Fibroblast of skin of right quadriceps (primary cell): ENCODE data around the gene FIP1L1.
A peak's percentile ranks its signal among the peaks of the same experiment; 100 is the strongest.
"Not testable (repeated sequence)": the region's sequence is repeated elsewhere in the genome, so short reads cannot be mapped to it uniquely, and the experiment has no call there.

Experiments used
- DNase-seq: peaks from one replicate; pipeline ENCODE4 v3.0.0-alpha.2; 2013

FIP1L1 gene, protein sequence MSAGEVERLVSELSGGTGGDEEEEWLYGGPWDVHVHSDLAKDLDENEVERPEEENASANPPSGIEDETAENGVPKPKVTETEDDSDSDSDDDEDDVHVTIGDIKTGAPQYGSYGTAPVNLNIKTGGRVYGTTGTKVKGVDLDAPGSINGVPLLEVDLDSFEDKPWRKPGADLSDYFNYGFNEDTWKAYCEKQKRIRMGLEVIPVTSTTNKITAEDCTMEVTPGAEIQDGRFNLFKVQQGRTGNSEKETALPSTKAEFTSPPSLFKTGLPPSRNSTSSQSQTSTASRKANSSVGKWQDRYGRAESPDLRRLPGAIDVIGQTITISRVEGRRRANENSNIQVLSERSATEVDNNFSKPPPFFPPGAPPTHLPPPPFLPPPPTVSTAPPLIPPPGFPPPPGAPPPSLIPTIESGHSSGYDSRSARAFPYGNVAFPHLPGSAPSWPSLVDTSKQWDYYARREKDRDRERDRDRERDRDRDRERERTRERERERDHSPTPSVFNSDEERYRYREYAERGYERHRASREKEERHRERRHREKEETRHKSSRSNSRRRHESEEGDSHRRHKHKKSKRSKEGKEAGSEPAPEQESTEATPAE

DNA sequence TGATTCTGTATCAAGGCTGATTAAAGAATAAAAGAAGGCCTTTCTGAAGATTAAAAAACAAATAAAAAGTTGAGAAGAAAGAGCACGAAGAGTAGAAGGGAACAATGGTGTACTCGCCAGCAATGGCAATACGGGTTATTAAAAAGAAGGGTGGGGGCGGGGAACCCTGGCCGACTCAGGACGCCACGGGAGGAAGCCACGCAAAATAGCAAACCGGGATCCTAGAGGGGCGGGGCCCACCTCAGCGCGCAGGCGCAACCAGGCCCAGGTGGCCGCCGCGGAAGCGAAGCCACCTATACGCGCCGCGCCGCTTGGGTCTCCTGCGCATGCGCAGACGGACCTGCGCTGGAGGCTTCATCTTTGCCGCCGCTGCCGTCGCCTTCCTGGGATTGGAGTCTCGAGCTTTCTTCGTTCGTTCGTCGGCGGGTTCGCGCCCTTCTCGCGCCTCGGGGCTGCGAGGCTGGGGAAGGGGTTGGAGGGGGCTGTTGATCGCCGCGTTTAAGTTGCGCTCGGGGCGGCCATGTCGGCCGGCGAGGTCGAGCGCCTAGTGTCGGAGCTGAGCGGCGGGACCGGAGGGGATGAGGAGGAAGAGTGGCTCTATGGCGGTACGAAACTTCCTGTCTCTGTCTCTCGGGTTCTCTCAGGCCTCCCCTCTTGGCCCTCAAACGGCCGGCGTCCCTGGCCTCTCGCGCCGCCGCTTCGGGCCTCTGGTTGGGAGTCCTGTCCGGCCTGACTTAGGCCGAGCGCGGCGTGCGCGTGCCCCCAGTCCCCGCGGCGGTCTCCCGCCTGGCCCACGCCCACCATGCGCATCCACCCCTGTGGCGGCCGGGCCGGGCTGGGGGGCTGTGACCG is at the start of gene FIP1L1:
TSS of gene FIP1L1 (plus strand) at position 323 of the 852 bp plus-strand sequence. CDS start at position 521, 198 bp downstream.
- peak; percentile 90 for DNase-seq

DNA sequence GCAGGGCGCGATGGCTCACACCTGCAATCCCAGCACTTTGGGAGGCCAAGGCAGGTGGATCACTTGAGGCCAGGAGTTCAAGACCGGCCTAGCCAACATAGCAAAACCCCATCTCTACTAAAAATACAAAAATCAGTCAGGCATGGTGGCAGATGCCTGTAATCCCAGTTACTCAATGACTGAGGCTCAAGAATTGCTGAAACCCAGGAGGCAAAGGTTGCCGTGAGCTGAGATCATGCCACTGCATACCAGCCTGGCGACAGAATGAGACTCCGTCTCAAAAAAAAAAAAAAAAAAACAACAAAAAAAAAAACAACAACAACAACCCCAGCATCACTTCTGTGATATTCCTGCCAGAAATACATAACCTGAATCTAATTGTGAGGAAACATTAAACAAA is 42.5 kb upstream of the FIP1L1 start:
- not testable (repeated sequence) for DNase-seq

DNA sequence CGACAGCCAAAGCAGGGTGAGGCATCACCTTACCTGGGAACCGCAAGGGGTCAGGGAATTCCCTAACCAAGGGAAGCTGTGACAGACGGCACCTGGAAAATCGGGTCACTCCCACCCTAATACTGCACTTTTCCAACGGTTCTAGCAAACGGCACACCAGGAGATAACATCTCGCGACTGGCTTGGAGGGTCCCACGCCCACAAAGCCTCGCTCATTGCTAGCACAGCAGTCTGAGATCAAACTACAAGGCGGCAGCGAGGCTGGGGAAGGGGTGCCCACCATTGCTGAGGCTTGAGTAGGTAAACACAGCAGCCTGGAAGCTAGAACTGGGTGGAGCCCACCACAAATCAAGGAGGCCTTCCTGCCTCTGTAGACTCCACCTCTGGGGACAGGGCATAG is 37.3 kb upstream of the FIP1L1 start:
- DNase-seq = not testable (repeated sequence)

DNA sequence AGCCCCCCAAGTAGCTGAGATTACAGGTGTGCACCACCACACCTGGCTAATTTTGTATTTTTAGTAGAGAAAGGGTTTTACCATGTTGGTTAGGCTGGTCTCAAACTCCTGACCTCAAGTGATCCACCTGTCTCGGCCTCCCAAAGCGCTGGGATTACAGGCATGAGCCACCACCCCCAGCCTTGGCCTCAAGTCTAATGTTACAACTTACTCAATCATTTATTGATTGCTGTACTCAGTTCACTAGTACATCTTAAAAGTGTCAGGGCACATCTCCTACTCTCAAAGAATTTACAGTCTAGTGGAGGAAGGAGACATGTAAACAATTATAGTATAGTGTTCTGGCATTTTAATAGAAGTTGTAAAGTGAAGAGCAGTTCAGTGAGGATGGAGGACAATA is 31.0 kb upstream of the FIP1L1 start:
- DNase-seq = not testable (repeated sequence)

DNA sequence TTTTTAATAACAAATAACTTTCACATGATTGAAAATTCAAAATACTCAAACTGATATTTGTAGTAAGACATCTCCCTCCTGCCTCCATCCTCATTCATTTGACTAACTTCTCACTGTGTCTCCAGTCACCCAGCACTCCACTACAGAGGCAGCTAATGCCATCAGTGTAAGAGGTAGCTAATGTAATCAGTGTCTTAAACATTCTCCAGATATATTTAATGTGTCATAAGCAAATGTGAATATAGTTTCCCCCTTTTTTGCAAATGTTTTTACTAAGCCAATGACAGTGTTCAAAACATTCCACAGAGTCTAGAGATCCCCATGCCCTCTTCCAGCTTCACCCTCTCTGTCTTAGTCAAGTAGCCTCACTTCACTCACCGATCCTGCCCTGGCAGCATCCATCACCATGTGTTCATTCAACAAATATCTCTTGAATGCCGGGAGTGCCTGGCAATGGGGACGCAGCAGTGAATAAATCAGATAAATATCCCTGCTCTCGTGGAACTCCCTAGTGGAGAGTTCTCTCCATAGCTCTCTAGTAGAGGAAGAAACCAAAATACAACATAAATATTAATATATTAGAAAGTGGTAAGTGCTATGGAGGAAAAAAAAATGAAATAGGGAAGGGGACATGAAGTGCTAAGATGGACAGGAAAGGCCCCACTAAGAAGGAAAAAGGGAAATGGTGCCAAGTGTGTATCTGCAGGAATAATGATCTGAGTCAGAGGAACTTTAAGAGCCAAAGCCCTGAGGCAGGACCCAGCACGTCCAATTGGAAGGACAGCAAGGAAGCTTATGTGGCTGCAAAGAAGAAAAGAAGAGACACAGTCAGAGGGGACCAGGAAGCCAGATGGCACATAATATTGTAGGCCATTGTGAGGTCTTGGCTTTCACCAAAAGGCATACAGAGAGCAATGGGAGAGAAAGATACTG is 30.3 kb upstream of the FIP1L1 start:
- peak; percentile 48 for DNase-seq

DNA sequence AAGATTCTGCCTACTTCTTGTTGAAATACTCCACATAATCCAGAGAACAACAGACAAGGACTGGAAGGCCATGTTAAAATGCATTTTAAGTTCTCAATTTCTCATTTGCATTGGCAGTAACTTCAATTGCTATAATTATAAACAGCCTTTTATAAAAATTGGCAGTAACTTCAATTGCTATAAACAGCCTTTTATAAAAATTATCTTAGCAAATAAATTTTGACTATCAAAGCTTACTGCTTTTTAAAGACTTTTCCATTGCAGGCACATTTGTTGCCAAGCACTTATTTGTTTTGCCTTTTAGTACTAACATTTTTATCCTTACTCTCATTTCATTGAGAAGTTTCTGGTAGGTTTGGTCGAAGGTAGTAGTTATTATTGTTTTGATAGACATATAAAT is 29.4 kb upstream of the FIP1L1 start:
- DNase-seq = no peak

DNA sequence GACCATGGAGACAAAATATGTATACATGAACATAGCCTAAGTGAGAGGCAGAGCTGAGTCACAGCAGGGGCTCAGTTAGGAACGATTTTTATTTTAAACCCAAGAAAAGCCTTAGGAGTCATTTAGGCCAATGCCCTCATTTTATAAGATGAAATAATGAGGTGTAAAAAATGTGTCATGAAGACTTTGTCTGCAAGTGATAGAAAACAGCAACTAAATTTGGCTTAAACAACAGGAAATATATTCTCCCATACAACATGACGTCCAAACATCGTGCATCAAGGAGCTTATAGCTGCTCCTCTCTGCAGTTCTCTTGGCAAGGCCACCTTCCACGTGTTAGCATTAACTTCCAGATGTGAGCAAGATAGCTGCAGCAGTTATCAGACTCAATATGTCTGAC is 28.4 kb upstream of the FIP1L1 start:
- peak; percentile 15 for DNase-seq

DNA sequence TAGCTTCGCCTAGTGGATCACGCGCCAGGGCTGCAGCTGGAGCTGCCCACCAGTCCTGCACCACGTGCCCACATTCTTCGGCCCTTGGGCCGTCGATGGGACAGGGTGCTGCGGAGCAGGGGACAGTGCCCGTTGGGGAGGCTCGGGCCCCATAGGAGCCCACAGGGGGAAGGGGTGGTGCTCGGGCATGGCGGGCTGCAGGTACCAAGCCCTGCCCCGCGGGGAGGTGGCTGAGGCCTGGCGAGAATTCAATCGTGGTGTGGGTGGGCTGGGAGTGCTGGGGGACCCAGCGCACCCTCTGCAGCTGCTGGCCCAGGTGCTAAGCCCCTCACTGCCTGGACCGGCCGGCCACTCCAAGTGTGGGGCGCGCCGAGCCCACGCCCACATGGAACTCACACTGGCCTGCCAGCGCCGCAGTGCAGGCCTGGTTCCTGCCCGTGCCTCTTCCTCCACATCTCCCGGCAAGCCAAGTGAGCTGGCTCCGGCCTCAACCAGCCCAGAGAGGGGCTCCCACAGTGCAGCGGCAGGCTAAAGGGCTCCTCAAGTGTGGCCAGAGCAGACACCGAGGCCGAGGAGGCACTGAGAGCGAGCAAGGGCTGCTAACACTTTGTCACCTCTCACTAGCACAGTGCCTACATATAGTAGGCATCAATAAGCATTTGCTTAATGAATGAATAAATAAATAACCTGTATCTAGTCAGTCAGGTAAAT is 23.3 kb upstream of the FIP1L1 start:
- DNase-seq = no peak

DNA sequence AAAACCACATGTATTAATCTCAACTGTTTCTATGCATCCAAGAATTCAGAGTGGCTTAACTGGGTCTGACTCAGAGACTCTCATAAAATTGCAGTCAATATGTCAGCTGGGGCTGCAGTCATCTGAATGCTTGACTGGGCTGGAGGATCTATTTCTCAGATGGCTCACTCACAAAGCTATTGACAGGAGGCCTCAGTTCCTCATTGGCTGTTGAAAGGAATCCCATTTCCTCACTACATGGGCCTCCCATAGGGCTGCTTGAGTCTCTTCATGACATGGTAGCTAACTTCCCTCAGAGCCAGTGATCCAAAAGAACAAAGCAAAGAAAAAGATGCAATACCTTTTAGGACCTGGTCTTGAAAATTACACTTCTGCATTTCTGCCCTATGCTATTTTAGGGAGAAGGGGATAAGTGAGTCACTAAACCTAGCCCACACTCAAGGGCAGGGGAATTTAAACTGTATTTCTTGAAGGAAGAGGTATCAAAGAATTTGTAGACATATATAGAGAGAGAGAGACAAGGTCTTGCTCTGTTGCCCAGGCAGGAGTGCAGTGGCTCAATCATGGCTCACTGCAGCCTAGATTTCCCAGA is 21.4 kb upstream of the FIP1L1 start:
- DNase-seq = peak; percentile 27

DNA sequence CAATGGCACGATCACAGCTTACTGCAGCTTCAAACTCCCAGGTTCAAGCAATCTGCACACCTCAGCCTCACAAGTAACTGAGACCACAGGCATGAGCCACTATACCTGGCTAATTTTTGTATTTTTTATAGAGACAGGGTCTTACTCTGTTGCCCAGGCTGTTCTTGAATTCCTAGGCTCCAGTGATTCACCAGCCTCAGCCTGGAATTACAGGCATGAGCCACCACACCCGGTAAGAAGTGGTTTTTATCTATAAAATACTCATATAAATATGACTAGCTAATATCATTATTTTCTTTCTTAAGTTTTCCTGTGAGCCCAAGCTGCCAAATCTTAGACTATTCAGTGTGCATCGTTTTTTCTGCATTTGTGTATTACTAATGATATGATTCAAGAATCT is 16.0 kb upstream of the FIP1L1 start:
- peak; percentile 28 for DNase-seq

DNA sequence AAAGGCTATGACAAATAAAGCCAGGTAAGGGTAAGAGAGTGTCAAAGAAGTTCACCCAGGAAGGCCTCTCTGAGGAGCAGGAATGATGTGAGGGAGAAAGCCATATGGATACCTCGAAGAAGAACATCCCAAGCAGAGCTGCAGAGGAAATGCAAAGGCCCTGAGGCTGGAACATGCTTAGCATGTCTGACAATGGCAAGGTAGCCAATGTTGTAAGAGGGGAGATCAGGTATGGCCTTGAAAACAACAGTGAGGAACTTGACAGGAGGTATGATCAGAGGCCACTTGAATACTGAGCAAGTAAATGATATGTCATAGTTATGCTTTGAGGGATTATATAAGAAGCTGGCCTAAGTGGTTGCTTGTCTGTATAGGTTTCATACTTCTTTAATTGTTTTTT is 15.3 kb upstream of the FIP1L1 start:
- no peak for DNase-seq

DNA sequence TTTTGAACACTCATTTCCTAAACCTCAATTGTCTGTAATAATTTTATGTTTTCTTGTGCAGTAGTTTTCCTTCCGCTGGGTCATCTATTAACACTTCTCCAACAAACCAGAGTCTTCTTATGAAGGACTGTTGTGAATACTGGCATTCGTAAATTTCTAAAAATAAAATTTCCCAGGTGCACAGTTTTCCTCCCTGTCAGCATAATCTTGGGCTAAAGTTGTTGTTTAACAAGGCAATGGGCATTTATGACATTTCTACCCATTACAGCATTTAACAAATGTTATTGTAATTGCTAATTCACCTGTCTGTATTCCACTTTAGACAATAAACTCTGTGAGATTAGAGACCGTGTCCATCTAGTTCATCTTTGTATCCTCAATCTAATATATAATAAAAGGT is 12.8 kb upstream of the FIP1L1 start:
- no peak for DNase-seq

DNA sequence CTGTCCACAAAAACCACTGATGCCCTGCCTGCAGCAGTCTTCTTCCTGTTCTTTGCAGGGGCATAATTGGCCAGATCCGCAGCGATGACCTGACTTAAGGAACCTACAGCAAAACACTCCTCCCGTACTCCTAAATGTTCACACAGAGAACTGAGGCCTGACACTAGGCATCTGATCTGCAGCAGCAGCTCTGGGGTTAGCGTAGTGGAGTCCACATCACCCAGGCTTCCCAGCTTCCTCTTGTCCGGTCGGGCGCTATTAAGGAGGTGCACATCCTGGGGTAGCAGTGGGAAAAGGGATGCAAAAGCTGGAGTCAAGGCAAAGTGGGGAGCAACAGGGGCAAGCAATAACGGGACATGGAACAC is 12.3 kb upstream of the FIP1L1 start:
- DNase-seq = peak; percentile 10

DNA sequence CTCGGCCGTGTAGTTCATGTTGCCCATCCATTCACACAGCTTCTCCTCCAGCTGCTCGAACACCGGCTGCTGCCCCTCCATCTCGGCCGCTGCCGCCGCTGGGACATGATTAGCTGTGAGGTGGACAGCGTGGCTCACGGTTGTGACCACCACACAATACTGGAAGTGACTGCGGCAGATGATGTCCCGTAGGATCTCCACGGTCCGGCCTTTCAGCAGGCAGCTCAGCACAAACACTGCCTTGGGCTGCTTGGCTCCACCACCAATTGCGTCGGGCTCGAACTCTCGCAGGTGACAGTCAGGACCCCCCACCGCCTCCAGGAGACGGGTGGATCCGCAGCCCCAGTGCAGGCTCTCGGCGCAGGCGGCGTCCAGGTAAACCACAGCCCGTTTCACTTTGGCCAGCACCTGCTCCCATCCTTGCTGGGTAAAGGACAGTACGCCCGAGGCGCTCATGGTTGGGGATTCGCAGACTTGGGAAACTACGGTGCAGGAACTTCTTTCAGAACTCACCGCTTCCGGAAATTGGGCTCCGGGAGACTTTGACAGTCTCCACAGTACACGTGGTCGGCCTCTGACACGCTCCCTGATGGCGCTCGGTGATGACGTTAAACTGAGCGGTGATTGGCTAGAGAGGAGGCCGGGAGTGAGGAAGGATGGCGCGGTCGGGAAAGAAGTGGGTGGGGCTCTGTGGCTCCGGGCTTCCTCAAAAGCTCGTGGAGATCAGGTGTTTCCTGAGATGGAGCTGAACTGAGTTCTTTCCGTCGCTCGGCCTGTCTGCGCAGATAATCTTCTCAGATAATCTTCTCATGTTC is 11.7 kb upstream of the FIP1L1 start, which contains the start of gene SCFD2:
TSS of gene SCFD2 (minus strand) at position 576 of the 815 bp plus-strand sequence.
- peak; percentile 98 for DNase-seq

DNA sequence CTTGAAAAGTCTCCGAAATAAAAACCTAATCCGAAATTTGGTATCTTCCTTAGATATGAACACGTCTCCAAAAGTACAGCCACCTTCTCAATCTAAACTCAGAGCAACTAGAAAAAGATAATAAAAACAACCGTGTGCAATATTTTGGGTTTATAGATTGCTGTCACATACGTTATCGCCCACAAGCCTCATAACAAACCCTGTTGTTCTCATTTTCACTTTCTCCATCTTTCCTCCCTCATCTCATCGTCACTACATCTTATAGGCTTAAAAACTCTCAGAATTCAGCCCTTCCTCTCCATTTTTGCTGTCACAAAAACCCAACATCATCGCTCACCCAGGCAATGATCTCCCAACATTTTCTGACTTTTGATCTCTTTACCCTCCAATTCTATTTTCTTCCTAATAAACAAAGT is 11.1 kb upstream of the FIP1L1 start:
- DNase-seq = no peak

DNA sequence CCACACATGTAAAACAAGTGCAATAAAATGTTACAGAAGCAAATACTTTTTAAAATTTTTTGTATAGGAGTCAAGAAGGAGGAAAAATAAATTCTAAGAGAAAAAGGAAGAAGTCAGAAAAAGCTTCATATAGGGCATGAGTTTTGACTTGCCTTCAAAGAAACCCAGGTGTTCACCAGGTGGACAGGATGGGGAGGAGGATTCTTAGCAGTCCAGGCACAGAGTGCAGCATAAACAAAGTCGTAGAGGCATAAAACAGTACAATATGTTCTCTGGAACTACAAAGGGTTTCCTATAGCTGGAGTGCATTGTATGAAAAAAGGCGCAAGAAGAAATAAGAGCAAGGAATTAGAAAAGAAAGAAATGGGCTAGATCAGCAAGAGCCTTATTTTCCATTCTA is 9.7 kb upstream of the FIP1L1 start:
- DNase-seq = no peak

DNA sequence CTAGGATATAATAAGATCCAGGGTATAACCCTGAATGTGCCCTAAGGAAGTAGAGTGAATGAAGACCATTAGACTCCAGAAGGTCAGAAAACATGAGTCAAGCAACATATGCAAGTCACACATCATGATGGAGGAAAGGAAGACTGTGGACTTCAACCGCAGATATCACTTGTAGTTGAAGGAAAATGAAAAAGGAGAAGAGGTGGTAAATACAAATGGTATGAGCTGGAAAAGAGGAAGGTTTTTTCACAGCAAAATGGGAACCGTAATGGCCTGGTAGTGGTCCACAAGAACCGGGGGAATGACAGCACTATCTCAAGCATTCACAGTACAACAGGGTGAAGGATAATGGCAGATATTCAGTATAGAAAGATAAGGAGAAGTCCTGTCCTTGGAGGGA is 6.4 kb upstream of the FIP1L1 start:
- no peak for DNase-seq

DNA sequence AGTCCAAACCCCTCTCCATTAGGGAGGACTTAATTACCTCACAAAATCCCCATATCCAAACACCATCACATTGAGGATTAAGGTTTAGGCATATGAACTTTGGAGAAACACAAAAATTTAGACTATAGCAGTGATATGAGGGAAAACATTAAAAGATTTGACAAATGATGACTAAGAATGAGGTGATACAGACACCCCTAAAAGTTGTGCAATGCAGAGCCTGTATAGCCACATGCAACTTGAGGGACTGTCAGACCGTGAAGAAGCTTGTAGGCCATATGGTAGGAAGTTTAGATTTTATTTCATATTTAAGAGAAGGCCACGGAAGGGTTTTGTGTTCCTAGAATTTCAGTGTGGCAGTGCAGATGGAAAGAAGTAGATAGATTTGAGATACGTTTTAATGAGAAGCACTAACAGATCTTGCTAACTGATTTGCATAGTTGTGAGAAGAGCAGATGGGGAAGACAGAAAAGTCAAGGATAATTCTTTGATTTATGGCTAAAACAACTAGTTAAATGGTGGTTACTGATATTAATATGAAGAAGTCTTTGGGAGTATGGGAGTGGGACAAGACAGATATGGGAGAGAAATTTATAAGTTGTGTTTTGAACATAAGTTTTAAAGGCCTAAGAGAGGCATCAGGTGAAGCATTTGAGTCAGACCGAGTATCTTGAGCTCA is 5.5 kb upstream of the FIP1L1 start:
- DNase-seq = no peak

DNA sequence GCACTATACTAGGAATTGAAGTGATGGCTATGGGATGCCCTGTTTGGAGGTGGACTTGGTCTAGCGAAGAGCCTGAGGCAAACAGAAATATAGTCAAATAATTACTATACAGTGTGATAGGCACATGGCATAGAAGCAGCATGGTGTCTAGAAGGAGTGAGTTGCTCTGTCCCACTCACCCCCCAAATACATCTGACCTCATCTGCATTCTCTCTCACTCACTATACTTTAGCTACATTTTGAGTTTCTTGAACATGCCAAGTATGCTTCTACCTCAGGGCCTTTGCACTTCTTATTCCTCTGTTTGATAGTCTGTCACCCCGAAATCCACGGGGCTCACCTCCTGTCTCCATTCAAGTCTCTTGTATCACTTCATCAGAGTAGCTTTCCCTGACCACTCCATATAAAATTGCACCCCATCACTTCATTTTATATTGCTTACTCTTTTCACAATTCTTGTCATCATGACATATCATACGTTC is 2.6 kb upstream of the FIP1L1 start:
- DNase-seq = no peak

DNA sequence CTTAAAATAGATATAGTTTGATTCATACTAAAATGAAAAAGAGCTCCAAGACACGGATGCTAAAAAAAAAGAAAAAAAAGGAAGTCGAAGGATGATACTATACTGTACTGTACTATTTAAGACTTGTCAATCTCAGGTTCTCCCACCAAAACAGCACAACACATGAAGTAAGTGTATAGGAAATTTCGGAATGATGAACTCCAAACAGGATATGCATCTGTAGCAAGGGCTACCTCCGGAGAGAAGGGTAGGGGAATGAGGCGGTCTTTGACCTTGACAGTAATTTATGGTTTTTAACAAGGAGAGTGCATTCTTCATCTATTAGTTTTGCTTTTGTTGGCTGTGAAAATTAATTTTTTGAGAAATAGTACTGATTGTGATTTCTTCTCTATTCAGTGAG is 541 bp upstream of the FIP1L1 start:
- no peak for DNase-seq
